B cell (primary cell): Measurements from ENCODE around the gene FADS1.

Experiments
- EZH2 ChIP-seq: IDR thresholded peaks from 2 replicates; pipeline ENCODE4 v1.6.1; 2012; ENCODE audit warnings: borderline replicate concordance, low read depth, mild to moderate bottlenecking, moderate library complexity, low read length; ENCODE audit not compliant: insufficient read depth, poor library complexity, severe bottlenecking
- TF ChIP-seq, protein P1 (sequence below): fragments of 200-600 bp; IDR thresholded peaks from one replicate; pipeline ENCODE4 v1.8.0; 2022; ENCODE audit warnings: antibody characterized with exemption, mild to moderate bottlenecking

DNA sequence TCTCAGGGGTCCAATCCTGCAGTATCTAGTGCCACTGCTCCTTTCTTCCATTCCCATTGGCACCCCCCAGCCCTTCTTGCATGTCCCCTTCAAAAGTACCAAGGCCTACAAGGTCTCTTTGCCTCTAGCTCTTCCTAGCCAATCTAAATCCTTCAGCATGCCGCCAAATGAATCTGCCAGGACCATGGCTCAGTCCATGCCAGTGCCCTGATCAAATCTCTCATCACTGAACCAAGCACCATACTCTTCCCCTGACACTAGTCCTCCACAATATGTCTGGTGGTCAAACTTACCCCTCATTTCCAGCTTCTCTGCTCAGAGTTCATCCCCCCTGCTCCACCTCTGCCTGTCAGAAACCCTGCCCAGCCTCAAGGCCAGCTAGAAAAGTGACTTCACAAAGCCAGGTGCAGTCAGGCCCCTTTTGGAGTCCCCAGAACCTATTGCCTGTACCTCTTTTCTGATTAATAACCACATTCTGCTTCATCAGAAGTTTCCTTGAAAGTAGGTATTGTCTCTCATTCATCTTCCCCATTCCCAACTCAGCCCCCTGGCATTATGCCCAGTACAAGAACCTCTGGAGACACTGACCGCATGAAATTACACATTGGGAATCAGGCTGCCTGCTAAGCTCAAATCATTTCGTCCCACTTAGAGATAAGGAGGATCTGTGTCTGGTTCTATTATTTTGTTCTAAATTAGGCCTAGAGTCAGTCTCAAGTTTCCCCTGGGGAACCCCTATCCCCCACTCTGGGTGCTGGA lies 12.7 kb downstream of the FADS1 start:
- TF ChIP-seq, protein P1, sequence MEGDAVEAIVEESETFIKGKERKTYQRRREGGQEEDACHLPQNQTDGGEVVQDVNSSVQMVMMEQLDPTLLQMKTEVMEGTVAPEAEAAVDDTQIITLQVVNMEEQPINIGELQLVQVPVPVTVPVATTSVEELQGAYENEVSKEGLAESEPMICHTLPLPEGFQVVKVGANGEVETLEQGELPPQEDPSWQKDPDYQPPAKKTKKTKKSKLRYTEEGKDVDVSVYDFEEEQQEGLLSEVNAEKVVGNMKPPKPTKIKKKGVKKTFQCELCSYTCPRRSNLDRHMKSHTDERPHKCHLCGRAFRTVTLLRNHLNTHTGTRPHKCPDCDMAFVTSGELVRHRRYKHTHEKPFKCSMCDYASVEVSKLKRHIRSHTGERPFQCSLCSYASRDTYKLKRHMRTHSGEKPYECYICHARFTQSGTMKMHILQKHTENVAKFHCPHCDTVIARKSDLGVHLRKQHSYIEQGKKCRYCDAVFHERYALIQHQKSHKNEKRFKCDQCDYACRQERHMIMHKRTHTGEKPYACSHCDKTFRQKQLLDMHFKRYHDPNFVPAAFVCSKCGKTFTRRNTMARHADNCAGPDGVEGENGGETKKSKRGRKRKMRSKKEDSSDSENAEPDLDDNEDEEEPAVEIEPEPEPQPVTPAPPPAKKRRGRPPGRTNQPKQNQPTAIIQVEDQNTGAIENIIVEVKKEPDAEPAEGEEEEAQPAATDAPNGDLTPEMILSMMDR = no peak
- no peak for TF ChIP-seq EZH2
